Cerebellar cortex (tissue), 1 donor: ENCODE results near the gene ACTL6A.

ENCODE experiments used
- DNase-seq: peaks from one replicate; pipeline ENCODE4 v3.0.0-alpha.2; 2015; ENCODE audit warnings: low spot score

Gene ACTL6A

DNA sequence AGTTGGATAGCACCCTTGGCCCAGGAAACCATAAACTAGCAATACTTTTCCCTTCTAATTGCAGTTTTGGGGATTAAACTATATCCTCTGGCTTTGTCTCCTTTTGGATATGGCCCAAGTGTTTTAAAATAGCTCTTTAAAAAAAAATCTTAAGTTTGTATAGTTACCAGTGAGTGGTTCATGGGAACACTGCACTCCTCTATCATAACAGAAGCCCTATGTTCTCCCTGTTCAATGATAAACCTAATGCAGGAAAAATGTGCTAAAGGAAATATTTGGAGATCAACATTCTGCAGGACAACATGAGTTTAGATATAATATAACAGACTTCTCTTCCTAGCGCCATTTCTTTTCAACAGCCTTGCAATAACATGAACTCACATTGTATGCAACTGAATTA, 28.6 kb downstream of the ACTL6A start:
- DNase-seq, result no peak

GRCh38 chr3:179599531-179599930, 36.8 kb downstream of the ACTL6A start:
- DNase-seq, result no peak

GRCh38 chr3:179603321-179603720, 40.6 kb downstream of the ACTL6A start:
- no peak for DNase-seq

- DNase-seq, result no peak
Measured at GRCh38 chr3:179603831-179604230, 41.1 kb downstream of the ACTL6A start.

DNA sequence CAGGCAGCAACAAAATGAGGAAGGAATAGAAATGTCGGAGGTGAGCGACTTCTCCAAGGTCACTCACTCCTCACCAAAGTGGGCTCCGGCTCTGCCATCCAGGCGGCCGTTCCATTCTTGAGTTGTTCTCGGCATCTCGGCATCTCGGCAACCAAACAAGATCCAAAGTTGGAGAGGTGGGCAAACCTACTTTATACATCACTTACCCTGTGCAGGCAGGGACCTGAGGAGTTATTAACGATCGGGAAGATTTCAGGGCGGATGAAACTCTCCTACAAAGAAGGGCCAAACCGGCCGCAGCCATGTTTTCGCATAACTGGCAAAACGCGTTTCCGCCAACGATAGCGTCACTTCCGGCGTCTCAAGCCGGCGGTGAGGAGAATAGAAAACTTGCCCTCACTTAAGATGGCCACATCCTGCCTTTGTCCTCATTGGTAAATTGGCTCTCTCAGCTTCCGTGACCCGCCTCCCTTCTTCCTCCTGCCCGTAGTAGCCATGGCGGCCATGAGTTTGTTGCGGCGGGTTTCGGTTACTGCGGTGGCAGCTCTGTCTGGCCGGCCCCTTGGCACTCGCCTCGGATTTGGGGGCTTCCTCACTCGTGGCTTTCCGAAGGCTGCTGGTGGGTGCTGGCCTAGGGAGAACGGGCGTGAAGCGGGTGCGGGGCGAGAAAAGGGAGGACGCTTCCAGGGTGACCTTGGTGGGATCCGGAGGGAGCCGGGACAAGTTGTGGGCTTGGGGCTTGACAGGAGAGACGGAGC, 41.8 kb downstream of the ACTL6A start, which contains the start of the genes MRPL47 and NDUFB5:
TSS of gene MRPL47 (minus strand) at position 318 of the 758 bp plus-strand sequence. CDS start at position 304, 14 bp downstream.
TSS of gene NDUFB5 (plus strand) at position 474 of the 758 bp plus-strand sequence. CDS start at position 496, 22 bp downstream.
- DNase-seq, result peak; percentile 99

GRCh38 chr3:179606534-179607085, 43.9 kb downstream of the ACTL6A start:
- no peak for DNase-seq

DNA sequence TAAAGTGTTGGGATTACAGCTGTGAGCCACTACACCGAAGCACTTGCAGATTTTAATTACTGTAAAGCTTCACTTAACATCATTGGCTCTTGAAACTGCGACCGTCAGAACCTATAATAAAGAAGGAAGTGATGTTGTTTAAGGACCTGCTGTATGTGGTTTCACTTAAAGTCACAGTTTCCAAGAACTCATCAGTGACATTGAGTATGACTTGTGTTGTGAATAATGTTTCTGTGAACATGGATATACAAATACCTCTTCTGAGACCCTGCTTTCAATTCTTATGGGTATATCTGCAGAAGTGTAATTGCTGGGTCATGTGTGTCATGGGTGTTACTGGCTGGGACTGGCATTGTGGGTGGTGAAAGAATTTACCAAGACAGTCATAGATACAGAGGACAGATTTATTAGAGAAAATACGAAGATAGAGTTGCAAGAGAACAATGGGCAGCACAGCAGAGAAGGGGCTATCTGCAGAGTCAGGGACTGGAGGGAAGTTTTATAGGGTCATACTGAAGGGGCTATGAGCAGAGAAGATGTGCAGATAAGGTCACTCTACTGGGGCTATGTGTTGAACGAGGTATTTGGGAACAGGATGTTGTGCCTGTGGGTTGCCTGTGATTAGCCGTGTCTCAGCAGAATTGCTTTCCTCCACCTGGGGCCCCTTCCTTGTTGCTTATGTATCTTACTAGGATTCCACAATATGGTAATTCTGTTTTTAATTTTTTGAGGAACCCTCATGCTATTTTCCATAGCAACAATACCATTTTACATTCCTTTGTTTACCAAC, 46.4 kb downstream of the ACTL6A start:
- no peak for DNase-seq

DNA sequence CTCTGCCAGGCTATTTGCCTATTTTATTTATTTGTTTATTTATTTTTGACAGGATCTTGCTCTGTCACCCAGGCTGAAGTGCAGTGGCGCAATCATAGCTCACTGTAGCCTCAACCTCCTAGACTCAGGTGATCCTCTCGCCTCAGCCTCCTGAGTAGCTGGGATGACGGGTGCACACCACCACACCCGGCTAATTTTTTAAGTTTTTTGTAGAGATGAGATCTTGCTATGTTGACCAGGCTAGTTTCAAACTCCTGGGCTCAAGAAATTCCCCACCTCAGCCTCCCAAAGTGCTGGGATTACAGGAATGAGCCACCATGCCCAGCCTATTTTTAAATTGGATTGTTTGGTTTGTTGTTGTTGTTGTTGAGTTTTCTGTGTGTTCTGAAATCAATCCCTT, 47.3 kb downstream of the ACTL6A start:
- DNase-seq, result no peak

DNA sequence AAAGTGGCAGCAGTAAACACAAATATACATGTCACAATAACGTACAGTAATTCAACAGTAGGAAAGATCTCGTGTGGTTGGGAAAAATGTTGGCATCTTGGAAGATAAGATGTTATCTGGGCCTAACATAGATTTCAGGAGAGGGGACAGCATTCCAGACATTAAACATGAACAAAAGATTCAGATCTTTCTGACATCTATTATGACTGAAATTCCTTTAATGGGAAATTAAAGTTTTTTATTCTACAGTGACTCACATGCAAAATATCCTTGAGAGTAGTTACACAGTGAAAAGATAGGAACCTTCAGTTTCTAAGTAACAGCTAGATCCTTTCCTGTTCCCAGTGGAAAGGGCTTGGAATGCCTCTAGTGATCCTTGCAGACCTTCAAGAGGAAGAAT, 51.1 kb downstream of the ACTL6A start:
- DNase-seq, result no peak

- DNase-seq, result no peak
Measured at GRCh38 chr3:179615458-179616173, 52.9 kb downstream of the ACTL6A start.

DNA sequence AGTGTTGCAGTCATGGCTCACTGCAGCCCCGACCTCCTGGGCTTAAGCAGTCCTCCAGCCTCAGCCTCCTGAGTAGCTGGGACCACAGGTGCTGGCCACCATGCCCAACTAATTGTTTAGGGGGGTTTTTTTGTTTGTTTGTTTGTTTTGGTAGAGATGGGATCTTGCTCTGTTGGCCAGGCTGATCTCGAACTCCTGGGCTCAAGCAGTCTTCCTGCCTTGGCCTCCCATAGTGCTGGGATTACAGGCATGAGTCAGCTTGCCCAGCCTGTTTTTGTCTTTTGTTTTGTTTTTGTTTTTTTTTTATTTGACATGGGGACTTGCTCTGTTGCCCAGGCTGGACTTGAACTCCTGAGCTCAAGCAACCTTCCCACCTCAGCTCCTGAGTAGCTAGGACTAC, 59.3 kb downstream of the ACTL6A start:
- DNase-seq, result no peak

GRCh38 chr3:179624451-179624850, 61.7 kb downstream of the ACTL6A start:
- DNase-seq, result no peak

DNA sequence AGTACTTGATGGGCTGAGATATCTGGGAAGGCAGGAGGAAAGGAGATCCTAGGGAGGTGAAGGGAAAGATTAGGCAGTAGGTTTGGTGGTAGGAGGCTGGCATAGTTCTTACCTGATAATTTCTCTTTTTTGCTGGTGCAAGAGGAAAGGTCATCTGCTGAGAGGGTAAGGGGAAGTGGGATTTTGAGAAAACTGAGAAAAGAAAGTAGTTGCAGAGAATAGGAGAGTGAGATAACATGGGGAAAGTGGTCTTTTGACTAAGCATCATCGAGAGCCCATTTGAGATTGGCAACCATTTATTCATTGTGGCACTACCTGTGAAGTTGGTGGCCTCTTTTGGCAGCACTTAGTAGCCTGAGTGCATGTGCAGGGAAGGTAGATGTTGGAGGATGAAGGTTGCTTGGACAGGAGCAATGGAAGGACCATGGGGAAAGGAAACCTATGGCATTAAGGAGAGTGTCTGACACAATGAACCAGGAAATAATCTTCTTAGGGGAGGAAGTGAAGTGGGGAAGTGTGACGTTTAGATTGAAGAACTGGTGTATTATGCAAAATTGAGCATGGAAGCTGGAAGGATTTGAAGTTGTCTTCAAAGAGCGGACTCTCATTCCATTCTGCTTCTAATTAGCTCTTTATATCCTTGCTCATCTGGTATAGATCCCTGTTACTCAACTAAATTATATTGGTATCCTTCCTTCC, 68.2 kb downstream of the ACTL6A start:
- DNase-seq, result no peak
